Neural cell (in vitro differentiated cells): Measurements from ENCODE around the gene TMBIM1. TPM values are rescaled to one million over a fixed set of nuclear protein-coding genes. Genes with fewer than 3 reads are reported as not detected.

ENCODE experiments used
- H2AFZ ChIP-seq: fragments of 200-600, 300-800 bp; sonication (generic), shearing (Covaris generic); 2 replicates; pipeline ENCODE4 v1.6.0; 2014; ENCODE audit warnings: low read depth, mild to moderate bottlenecking, antibody characterized with exemption, low read length, moderate library complexity
- H3F3A ChIP-seq: fragments of 200-600 bp; shearing (Covaris generic); 2 replicates; pipeline ENCODE4 v1.6.1; 2016; ENCODE audit warnings: mild to moderate bottlenecking, moderate library complexity, mixed read lengths, antibody characterized with exemption, low read length; ENCODE audit not compliant: insufficient read depth, poor library complexity, severe bottlenecking
- H3K27ac ChIP-seq: fragments of 200-600, 300-800 bp; sonication (generic), shearing (Covaris generic); 2 replicates; pipeline ENCODE4 v1.5.1; 2014; ENCODE audit warnings: mild to moderate bottlenecking, low read length, moderate library complexity
- H3K27me3 ChIP-seq: fragments of 300-800, 200-600 bp; sonication (generic), shearing (Covaris generic); 2 replicates; pipeline ENCODE4 v1.6.0; 2014; ENCODE audit warnings: mild to moderate bottlenecking, low read depth, low read length, moderate library complexity; ENCODE audit not compliant: insufficient read depth
- H3K36me3 ChIP-seq: fragments of 300-800, 200-600 bp; sonication (generic), shearing (Covaris generic); 2 replicates; pipeline ENCODE4 v1.5.1; 2014; ENCODE audit warnings: mild to moderate bottlenecking, antibody characterized with exemption, low read length, moderate library complexity; ENCODE audit not compliant: insufficient read depth
- H3K4me2 ChIP-seq: fragments of 300-800, 200-600 bp; sonication (generic), shearing (Covaris generic); 2 replicates; pipeline ENCODE4 v1.6.0; 2014; ENCODE audit warnings: mild to moderate bottlenecking, low read length
- H3K4me3 ChIP-seq: fragments of 300-800, 200-600 bp; sonication (generic), shearing (Covaris generic); 2 replicates; pipeline ENCODE4 v1.5.1; 2014; ENCODE audit warnings: mild to moderate bottlenecking, low read length, moderate library complexity
- H3K79me2 ChIP-seq: fragments of 200-600 bp; shearing (Covaris generic); replicated peaks from 2 replicates; pipeline ENCODE4 v1.6.0; 2014; ENCODE audit warnings: mild to moderate bottlenecking, low read length, moderate library complexity; ENCODE audit not compliant: insufficient read depth
- H3K9ac ChIP-seq: fragments of 300-800, 200-600 bp; sonication (generic), shearing (Covaris generic); 2 replicates; pipeline ENCODE4 v1.6.1; 2016; ENCODE audit warnings: mild to moderate bottlenecking, low read length, mixed read lengths
- H3K9me2 ChIP-seq: fragments of 200-600 bp; shearing (Covaris generic); 2 replicates; pipeline ENCODE4 v1.6.1; 2016; ENCODE audit warnings: mild to moderate bottlenecking, low read length, mixed read lengths; ENCODE audit not compliant: insufficient read depth
- H3K9me3 ChIP-seq: fragments of 200-600, 300-800 bp; sonication (generic), shearing (Covaris generic); 2 replicates; pipeline ENCODE4 v1.6.1; 2016; ENCODE audit warnings: mild to moderate bottlenecking, mixed run types, low read length, moderate library complexity, mixed read lengths
- H4K20me1 ChIP-seq: fragments of 200-600 bp; shearing (Covaris generic); 2 replicates; pipeline ENCODE4 v1.6.1; 2016; ENCODE audit warnings: mild to moderate bottlenecking, mixed run types; ENCODE audit not compliant: insufficient read depth
- CTCF ChIP-seq: fragments of 450-650 bp; IDR thresholded peaks from 2 replicates; pipeline ENCODE4 v1.5.1; 2014; ENCODE audit warnings: antibody characterized with exemption, mild to moderate bottlenecking, moderate library complexity; ENCODE audit not compliant: poor library complexity, severe bottlenecking
- EP300 ChIP-seq: fragments of 450-650 bp; conservative IDR thresholded peaks from 2 replicates; pipeline ENCODE4 v1.6.1; 2014; ENCODE audit warnings: antibody characterized with exemption, mild to moderate bottlenecking, moderate library complexity; ENCODE audit not compliant: poor library complexity, severe bottlenecking
- EZH2 ChIP-seq: fragments of 200-600, 300-800 bp; shearing (Covaris generic), sonication (generic); IDR thresholded peaks from 2 replicates; pipeline ENCODE4 v1.6.1; 2014; ENCODE audit warnings: antibody characterized with exemption, low read length, borderline replicate concordance, mild to moderate bottlenecking; ENCODE audit not compliant: insufficient read depth, poor library complexity, severe bottlenecking
- MXI1 ChIP-seq: fragments of 450-650 bp; conservative IDR thresholded peaks from 2 replicates; pipeline ENCODE4 v1.6.1; 2014; ENCODE audit warnings: antibody characterized with exemption, mild to moderate bottlenecking; ENCODE audit not compliant: poor library complexity, severe bottlenecking
- POLR2AphosphoS5 ChIP-seq: IDR thresholded peaks from 2 replicates; pipeline ENCODE4 v1.6.1; 2012
- RAD21 ChIP-seq: fragments of 450-650 bp; conservative IDR thresholded peaks from 2 replicates; pipeline ENCODE4 v1.6.1; 2014; ENCODE audit warnings: antibody characterized with exemption, mild to moderate bottlenecking, moderate library complexity
- REST ChIP-seq: IDR thresholded peaks from 2 replicates; pipeline ENCODE4 v1.6.1; 2012; ENCODE audit warnings: borderline replicate concordance
- SMC3 ChIP-seq: fragments of 450-650 bp; conservative IDR thresholded peaks from 2 replicates; pipeline ENCODE4 v1.6.1; 2014; ENCODE audit warnings: antibody characterized with exemption, mild to moderate bottlenecking, moderate library complexity; ENCODE audit not compliant: poor library complexity
- TAF1 ChIP-seq: IDR thresholded peaks from 2 replicates; pipeline ENCODE4 v1.6.1; 2012; ENCODE audit warnings: low read depth
- polyA plus RNA-seq: library from polyadenylated mRNA; depleted of rRNA; stranded (reverse); fragments of >200 nt; gene quantifications from 2 replicates; pipeline ENCODE4 v1.2.3, GENCODE V29; 2014

Gene TMBIM1
- polyA plus RNA-seq, 1 donor from 2014 or later, result not detected

- Histone ChIP-seq H3K9me3 (no peaks in the 10 kb centered on the region), H3F3A (no peaks in the 10 kb centered on the region), H3K9ac (no peak overlapping the region), H3K79me2 (no peaks in the 10 kb centered on the region), H3K4me3 (no peak overlapping the region), H3K36me3 (no peaks in the 10 kb centered on the region), H2AFZ (no peak overlapping the region), H3K27ac (no peak overlapping the region), H3K27me3 (no peaks in the 10 kb centered on the region), H4K20me1 (no peaks in the 10 kb centered on the region), H3K4me2 (no peak overlapping the region), H3K9me2 (no peaks in the 10 kb centered on the region)
- TF ChIP-seq MXI1 (no peak), SMC3 (no peak), POLR2AphosphoS5 (no peak), REST (no peak), EP300 (no peak), TAF1 (no peak), EZH2 (no peak), RAD21 (no peak), CTCF (no peak)
Measured at GRCh38 chr2:218306184-218306920, 14.0 kb upstream of the TMBIM1 start.

GRCh38 chr2:218305383-218305782 is 13.1 kb upstream of the TMBIM1 start:
- no peak overlapping the region for H2AFZ ChIP-seq
- no peak overlapping the region for H3K27ac ChIP-seq
- no peak overlapping the region for H3K4me3 ChIP-seq

More at GRCh38 chr2:218305383-218305782, 13.1 kb upstream of the TMBIM1 start:
- TF ChIP-seq SMC3 (no peak), REST (no peak), TAF1 (no peak), RAD21 (no peak), EP300 (no peak), POLR2AphosphoS5 (no peak), EZH2 (no peak), MXI1 (no peak), CTCF (no peak)
- Histone ChIP-seq H3K79me2 (no peaks in the 10 kb centered on the region), H3K9ac (no peak overlapping the region), H4K20me1 (no peaks in the 10 kb centered on the region), H3F3A (no peaks in the 10 kb centered on the region), H3K9me3 (no peaks in the 10 kb centered on the region), H3K36me3 (no peaks in the 10 kb centered on the region), H3K4me2 (no peak overlapping the region), H3K27me3 (no peaks in the 10 kb centered on the region), H3K9me2 (no peaks in the 10 kb centered on the region)
